CD4-positive, alpha-beta T cell treated with Interleukin-15 for 4 hours (primary cell): Measurements from ENCODE around the gene MCOLN2.
"Not testable (repeated sequence)": the region's sequence is repeated elsewhere in the genome, so short reads cannot be mapped to it uniquely, and the experiment has no call there.

Experiments used
- DNase-seq: peaks from one replicate; pipeline ENCODE4 v3.0.0-alpha.2; 2020; ENCODE audit warnings: low spot score

The MCOLN2 gene

GRCh38 chr1:84996846-84997666, at the start of gene MCOLN2:
MCOLN2 (minus strand) TSS chr1:84997113; CDS start chr1:84996872, 241 bp downstream.
- DNase-seq, result peak; percentile 46

GRCh38 chr1:85042413-85042812, 45.5 kb upstream of the MCOLN2 start:
- DNase-seq, result no peak

GRCh38 chr1:85041793-85042192, 44.9 kb upstream of the MCOLN2 start:
- no peak for DNase-seq

GRCh38 chr1:85033221-85033620, 36.3 kb upstream of the MCOLN2 start:
- no peak for DNase-seq

GRCh38 chr1:85030536-85030935, 33.6 kb upstream of the MCOLN2 start:
- DNase-seq, result no peak

- DNase-seq, result no peak
These were observed 31.2 kb upstream of the MCOLN2 start for GRCh38 chr1:85028151-85028550.

GRCh38 chr1:85027242-85027983, 30.5 kb upstream of the MCOLN2 start:
- DNase-seq, result peak; percentile 28

GRCh38 chr1:85025940-85026339, 29.0 kb upstream of the MCOLN2 start:
- DNase-seq, result no peak

GRCh38 chr1:85024736-85025135, 27.8 kb upstream of the MCOLN2 start:
- no peak for DNase-seq

- DNase-seq, result no peak
These were observed 25.8 kb upstream of the MCOLN2 start for GRCh38 chr1:85022700-85023099.

- DNase-seq, result no peak
These were observed 23.1 kb upstream of the MCOLN2 start for GRCh38 chr1:85019994-85020393.

- no peak for DNase-seq
These were observed 18.9 kb upstream of the MCOLN2 start for GRCh38 chr1:85015826-85016225.

GRCh38 chr1:85005641-85006040, 8.7 kb upstream of the MCOLN2 start:
- not testable (repeated sequence) for DNase-seq

GRCh38 chr1:85001742-85002141, 4.8 kb upstream of the MCOLN2 start:
- DNase-seq, result no peak

- peak; percentile 64 for DNase-seq
These were observed 1.8 kb upstream of the MCOLN2 start for GRCh38 chr1:84998642-84999280.

GRCh38 chr1:84997667-84998600, 1.0 kb upstream of the MCOLN2 start:
- no peak for DNase-seq

GRCh38 chr1:84995484-84996334, 1.2 kb downstream of the MCOLN2 start:
- DNase-seq, result no peak

GRCh38 chr1:84991097-84991920, 5.6 kb downstream of the MCOLN2 start:
- DNase-seq, result no peak

- no peak for DNase-seq
These were observed 8.3 kb downstream of the MCOLN2 start for GRCh38 chr1:84988588-84988987.

- DNase-seq, result not testable (repeated sequence)
These were observed 10.4 kb downstream of the MCOLN2 start for GRCh38 chr1:84986561-84986960.
